ENCODE data around the gene PIGH. TPM values are rescaled to one million over a fixed set of nuclear protein-coding genes. Genes with fewer than 3 reads are reported as not detected.
"Not testable (repeated sequence)": the region's sequence is repeated elsewhere in the genome, so short reads cannot be mapped to it uniquely, and the experiment has no call there.

Gene PIGH
- total and polyA plus RNA-seq, 4 experiments from 2014 or later: 28.0 to 35.8 (median 31.9) TPM

DNA sequence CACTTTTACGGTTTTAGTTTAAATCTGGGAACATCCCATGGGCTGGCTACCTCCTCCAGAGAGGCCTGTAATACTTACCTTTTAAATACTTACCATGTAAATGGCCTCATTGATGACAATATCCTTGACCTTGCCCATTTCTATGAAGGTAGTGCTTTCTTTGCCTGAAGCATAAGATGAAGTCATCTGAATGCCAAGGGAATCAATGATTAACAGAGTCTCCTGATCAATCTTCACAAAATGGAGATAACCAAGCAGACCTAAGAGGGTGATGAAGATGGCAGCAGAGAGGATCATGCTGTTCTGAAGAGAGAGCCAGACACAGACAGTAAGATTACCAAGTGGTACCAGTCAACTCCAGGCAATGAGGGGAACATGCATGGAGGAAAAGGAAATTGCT lies 6.4 kb downstream of the PIGH start:
- H3K4me3 ChIP-seq (ENCODE audit: low read length in 2 of 2); H3K27ac Mint-ChIP-seq; H3K9me3 ChIP-seq (ENCODE audit: control insufficient read depth in 1 of 2, low read length in 2 of 2); H3K4me3 Mint-ChIP-seq; DNase-seq; POLR2A ChIA-PET (ENCODE audit: partially characterized antibody); H3K9me3 Mint-ChIP-seq; H3K4me1 ChIP-seq (ENCODE audit: insufficient read depth, low read length); intact Hi-C loops (cut with micrococcal nuclease); H3K27me3 ChIP-seq (ENCODE audit: insufficient read depth, low read length); H3K27ac ChIP-seq (ENCODE audit: low read depth, low read length); H3K27me3 Mint-ChIP-seq: not testable (repeated sequence)
- H3K36me3 ChIP-seq (ENCODE audit: insufficient read depth, low read length): peaks cover 17% of the 10 kb centered on the region
- Mint-ChIP-seq H3K36me3 (peaks cover 16 to 51% of the 10 kb centered on the region in 2 donors), H3K4me1 (peaks cover 13 to 34% (median 22%) of the 10 kb centered on the region in 4 donors)
- CTCF ChIA-PET (ENCODE audit: partially characterized antibody): interaction anchor here (1.0 kb wide), 1 partner anchor 25 kb away, joined by 3 read pairs; no protein-coding TSS in a partner anchor

DNA sequence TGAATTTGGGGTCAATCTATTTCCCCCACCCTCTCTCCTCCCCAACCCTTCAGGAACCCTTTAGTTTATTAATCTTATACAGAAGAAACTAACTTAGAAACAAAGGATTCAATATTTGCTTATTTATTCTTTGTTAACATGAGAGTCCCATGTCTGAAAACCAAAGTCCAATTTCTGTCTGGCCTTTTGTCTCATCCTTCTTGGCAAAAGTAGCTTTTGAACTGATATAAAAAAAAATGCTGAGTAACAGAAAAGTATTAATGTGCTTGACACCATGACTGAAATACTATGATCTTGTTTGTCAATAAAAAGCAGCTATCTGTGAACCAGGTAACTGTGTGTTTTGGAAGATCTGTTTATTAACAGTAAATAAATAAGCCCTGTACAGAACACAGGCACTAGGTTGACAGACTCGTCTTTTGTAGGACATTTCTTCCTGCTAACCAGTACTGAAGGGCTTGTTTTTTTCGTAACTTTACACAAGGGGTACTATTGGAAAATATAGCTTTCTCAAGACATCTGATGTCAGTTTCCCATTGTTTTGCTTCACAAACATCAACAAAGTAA lies 10.8 kb downstream of the PIGH start:
- H3K4me3 ChIP-seq (ENCODE audit: low read length in 2 of 2): no peak overlapping the region
- ChIA-PET CTCF (ENCODE audit: partially characterized antibody) (interaction anchor here (0.6 to 2.2 kb wide), 7 partner anchors 11 to 162 kb away, joined by 3 to 11 read pairs (median 4); partner anchors contain the start of gene PIGH), POLR2A (ENCODE audit: partially characterized antibody) (interaction anchor here (1.6 kb wide), 1 partner anchor 11 kb away, joined by 5 read pairs; the partner anchor contains the start of gene PIGH)
- no peaks in the 10 kb centered on the region for H3K27me3 ChIP-seq (ENCODE audit: insufficient read depth, low read length)
- peak overlapping the region in 1 of 7 donors; percentile 59 for H3K27ac Mint-ChIP-seq
- no peak overlapping the region for H3K27ac ChIP-seq (ENCODE audit: low read depth, low read length)
- H3K9me3 Mint-ChIP-seq: no peaks in the 10 kb centered on the region
- DNase-seq: no peak
- H3K27me3 Mint-ChIP-seq: no peaks in the 10 kb centered on the region
- H3K4me3 Mint-ChIP-seq: no peak overlapping the region
- no peaks in the 10 kb centered on the region for H3K9me3 ChIP-seq (ENCODE audit: control insufficient read depth in 1 of 2, low read length in 2 of 2)
- H3K4me1 ChIP-seq (ENCODE audit: insufficient read depth, low read length): no peaks in the 10 kb centered on the region
- H3K4me1 Mint-ChIP-seq: peaks cover 0 to 5% (median under 1%) of the 10 kb centered on the region in 4 donors
- H3K36me3 Mint-ChIP-seq: peaks cover 22 to 65% of the 10 kb centered on the region in 2 donors
- intact Hi-C loops (cut with micrococcal nuclease): no loop called here
- H3K36me3 ChIP-seq (ENCODE audit: insufficient read depth, low read length): peaks cover 34% of the 10 kb centered on the region

DNA sequence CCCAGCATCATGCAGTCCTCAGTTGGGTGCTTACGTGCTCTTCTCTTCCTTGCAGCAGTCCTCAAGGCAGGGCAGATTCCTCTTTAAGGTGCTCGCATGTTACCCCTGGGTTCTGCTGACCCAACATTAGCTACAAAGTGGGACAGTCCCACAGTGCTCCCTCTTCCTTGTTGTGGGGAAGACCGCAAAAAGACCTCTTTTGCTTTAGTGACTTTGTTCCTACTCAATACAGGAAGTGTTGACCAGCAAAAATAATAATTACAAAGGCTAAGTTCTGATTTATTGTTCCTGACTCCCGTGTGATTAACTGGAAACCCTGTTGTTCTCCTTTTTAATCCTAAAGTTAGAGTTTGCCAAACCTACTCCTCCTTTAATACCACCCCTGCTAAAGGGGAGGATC lies 13.7 kb downstream of the PIGH start:
- no peaks in the 10 kb centered on the region for H3K4me1 ChIP-seq (ENCODE audit: insufficient read depth, low read length)
- intact Hi-C loops (cut with micrococcal nuclease): no loop called here
- H3K27ac ChIP-seq (ENCODE audit: low read depth, low read length): no peak overlapping the region
- H3K36me3 ChIP-seq (ENCODE audit: insufficient read depth, low read length): peaks cover 31% of the 10 kb centered on the region
- H3K36me3 Mint-ChIP-seq: peaks cover 13 to 44% of the 10 kb centered on the region in 2 donors
- no peaks in the 10 kb centered on the region for H3K4me1 Mint-ChIP-seq
- peak overlapping the region in 1 of 7 donors; percentile 2 for H3K27ac Mint-ChIP-seq
- H3K27me3 Mint-ChIP-seq: no peaks in the 10 kb centered on the region
- ChIA-PET CTCF (ENCODE audit: partially characterized antibody) (interaction anchor here (0.9 to 9.0 kb wide), 7 partner anchors 9 to 235 kb away, joined by 3 to 139 read pairs (median 5); partner anchors contain the start of gene RDH12), POLR2A (ENCODE audit: partially characterized antibody) (no interaction called here)
- no peak overlapping the region for H3K4me3 ChIP-seq (ENCODE audit: low read length in 2 of 2)
- DNase-seq: no peak
- H3K4me3 Mint-ChIP-seq: no peak overlapping the region
- H3K27me3 ChIP-seq (ENCODE audit: insufficient read depth, low read length): no peaks in the 10 kb centered on the region
- H3K9me3 ChIP-seq (ENCODE audit: control insufficient read depth in 1 of 2, low read length in 2 of 2): no peaks in the 10 kb centered on the region
- H3K9me3 Mint-ChIP-seq: no peaks in the 10 kb centered on the region

DNA sequence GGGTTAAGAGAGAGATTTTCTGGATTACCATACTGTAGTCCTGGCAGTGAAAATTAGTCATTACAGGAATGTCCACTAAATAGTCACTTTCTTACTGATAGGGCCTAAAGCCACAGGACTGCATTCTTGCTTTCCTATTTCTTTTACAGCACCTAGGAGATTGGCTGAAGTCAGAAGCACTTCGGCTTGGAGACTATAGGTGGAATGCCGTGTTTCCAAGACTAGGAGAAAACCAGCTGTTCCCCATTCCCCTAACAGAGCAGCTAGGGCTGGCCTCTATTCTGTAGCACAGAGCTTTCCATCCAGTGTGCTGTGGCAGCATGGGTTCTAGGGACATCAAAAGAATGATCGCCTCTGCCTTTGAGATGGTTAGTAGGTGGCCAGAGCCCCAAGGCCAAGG lies 15.1 kb downstream of the PIGH start:
- Mint-ChIP-seq H3K27me3 (no peaks in the 10 kb centered on the region), H3K27ac (no peak overlapping the region), H3K4me3 (no peak overlapping the region), H3K4me1 (no peaks in the 10 kb centered on the region), H3K9me3 (no peaks in the 10 kb centered on the region), H3K36me3 (peaks cover 12 to 36% of the 10 kb centered on the region in 2 donors)
- no peak for DNase-seq
- ChIA-PET CTCF (ENCODE audit: partially characterized antibody) (interaction anchor here (0.7 to 9.0 kb wide), 15 partner anchors 13 to 209 kb away, joined by 3 to 139 read pairs (median 5); partner anchors contain the start of genes PIGH and RDH12), POLR2A (ENCODE audit: partially characterized antibody) (no interaction called here)
- H3K27ac ChIP-seq (ENCODE audit: low read depth, low read length): no peak overlapping the region
- intact Hi-C loops (cut with micrococcal nuclease): loop anchor here (1.0 kb wide), 3 partner anchors 33 to 119 kb away; no protein-coding TSS in a partner anchor
- no peak overlapping the region for H3K4me3 ChIP-seq (ENCODE audit: low read length in 2 of 2)
- H3K36me3 ChIP-seq (ENCODE audit: insufficient read depth, low read length): peaks cover 30% of the 10 kb centered on the region
- no peaks in the 10 kb centered on the region for H3K4me1 ChIP-seq (ENCODE audit: insufficient read depth, low read length)
- no peaks in the 10 kb centered on the region for H3K27me3 ChIP-seq (ENCODE audit: insufficient read depth, low read length)
- no peaks in the 10 kb centered on the region for H3K9me3 ChIP-seq (ENCODE audit: control insufficient read depth in 1 of 2, low read length in 2 of 2)

DNA sequence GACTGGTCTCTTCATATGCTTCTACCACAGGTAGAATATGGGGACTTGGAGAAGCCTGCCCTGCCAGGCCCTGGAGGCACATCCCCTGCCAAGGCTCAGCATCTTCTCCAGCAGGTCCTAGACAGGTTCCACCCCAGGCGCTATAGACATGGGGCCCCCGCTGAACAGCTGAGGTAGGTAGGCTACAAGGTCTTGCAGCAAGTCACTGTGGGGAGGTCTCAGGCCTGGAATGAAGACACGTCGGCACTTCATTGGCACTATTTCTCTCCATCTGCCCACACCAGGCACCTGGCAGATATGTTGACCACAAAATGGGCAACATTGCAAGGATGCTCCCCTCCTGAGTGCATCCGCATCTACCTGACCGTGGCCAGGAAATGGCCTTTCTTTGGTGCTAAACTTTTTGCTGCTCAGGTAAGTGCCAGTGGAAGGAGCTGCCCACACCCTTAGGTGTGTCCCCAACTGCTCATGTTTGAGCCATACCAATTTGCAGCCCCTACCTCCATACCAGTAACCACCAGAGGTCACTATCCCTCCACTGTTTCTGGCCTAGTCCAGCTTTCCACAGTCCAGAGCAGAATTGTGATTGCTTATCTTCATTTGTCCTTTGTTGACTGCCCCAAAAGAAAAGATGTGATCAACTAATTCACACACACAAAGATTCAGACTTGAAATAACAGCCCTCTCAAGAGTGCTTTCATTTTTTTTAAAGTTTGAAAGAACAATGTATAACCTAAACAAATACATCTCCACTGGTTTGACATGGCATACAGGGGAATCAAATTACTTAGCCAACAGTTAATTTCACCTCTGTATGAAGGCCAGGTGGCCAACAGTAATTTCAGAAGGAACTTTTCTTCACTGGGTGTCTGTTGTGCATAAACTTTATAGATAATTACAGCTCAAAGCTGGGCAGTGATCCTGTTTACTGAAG lies 16.1 kb downstream of the PIGH start:
- no peak overlapping the region for H3K4me3 Mint-ChIP-seq

DNA sequence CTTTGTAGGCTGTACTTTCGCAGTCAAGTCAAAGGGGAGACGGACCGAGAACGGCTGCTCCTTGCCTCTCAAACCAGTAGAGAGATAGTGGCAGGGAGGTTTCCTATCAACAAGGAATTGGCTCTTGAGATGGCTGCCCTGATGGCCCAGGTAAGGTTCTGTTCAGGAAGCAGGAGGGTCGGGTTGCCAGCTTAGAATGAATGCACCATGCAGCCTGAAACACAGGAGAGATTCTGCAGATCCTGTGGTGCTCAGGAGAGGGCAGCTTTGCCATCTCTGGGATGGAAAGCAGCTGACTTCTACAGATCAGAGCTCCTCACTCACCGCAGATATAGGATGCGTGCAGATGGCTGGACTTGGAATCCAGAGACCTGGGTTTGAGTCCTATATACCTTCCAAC lies 18.0 kb downstream of the PIGH start:
- peaks cover 10% of the 10 kb centered on the region for H3K36me3 ChIP-seq (ENCODE audit: insufficient read depth, low read length)
- H3K4me1 ChIP-seq (ENCODE audit: insufficient read depth, low read length): no peaks in the 10 kb centered on the region
- POLR2A ChIA-PET (ENCODE audit: partially characterized antibody): interaction anchor here (1.7 kb wide), 1 partner anchor 18 kb away, joined by 6 read pairs; the partner anchor contains the start of gene PIGH
- intact Hi-C loops (cut with micrococcal nuclease): no loop called here
- H3K9me3 ChIP-seq (ENCODE audit: control insufficient read depth in 1 of 2, low read length in 2 of 2): no peaks in the 10 kb centered on the region
- no peaks in the 10 kb centered on the region for H3K27me3 ChIP-seq (ENCODE audit: insufficient read depth, low read length)
- no peak overlapping the region for H3K4me3 ChIP-seq (ENCODE audit: low read length in 2 of 2)
- Mint-ChIP-seq H3K27me3 (no peaks in the 10 kb centered on the region), H3K4me1 (no peaks in the 10 kb centered on the region), H3K27ac (peak overlapping the region in 1 of 7 donors; percentile 25), H3K9me3 (no peaks in the 10 kb centered on the region), H3K36me3 (peaks cover 0 to 12% of the 10 kb centered on the region in 2 donors), H3K4me3 (no peak overlapping the region)
- DNase-seq: no peak
- no peak overlapping the region for H3K27ac ChIP-seq (ENCODE audit: low read depth, low read length)
- CTCF ChIA-PET (ENCODE audit: partially characterized antibody): interaction anchor here (0.7 to 9.0 kb wide), 12 partner anchors 9 to 155 kb away, joined by 3 to 139 read pairs (median 4); partner anchors contain the start of genes PIGH and RDH12

More for the DNA sequence above, 16.1 kb downstream of the PIGH start:
- CTCF ChIA-PET (ENCODE audit: partially characterized antibody): interaction anchor here (0.7 to 9.0 kb wide), 17 partner anchors 13 to 210 kb away, joined by 3 to 139 read pairs (median 4); partner anchors contain the start of genes PIGH and RDH12
- Mint-ChIP-seq H3K9me3 (no peaks in the 10 kb centered on the region), H3K27ac (no peak overlapping the region), H3K36me3 (peaks cover 10 to 28% of the 10 kb centered on the region in 2 donors), H3K27me3 (no peaks in the 10 kb centered on the region), H3K4me1 (no peaks in the 10 kb centered on the region)
- H3K4me1 ChIP-seq (ENCODE audit: insufficient read depth, low read length): no peaks in the 10 kb centered on the region
- H3K27me3 ChIP-seq (ENCODE audit: insufficient read depth, low read length): no peaks in the 10 kb centered on the region
- DNase-seq: peak in 4 of 5 donors; percentile 14 to 34 (median 30)
- H3K4me3 ChIP-seq (ENCODE audit: low read length in 2 of 2): no peak overlapping the region
- H3K9me3 ChIP-seq (ENCODE audit: control insufficient read depth in 1 of 2, low read length in 2 of 2): no peaks in the 10 kb centered on the region
- POLR2A ChIA-PET (ENCODE audit: partially characterized antibody): interaction anchor here (0.9 kb wide), 1 partner anchor 16 kb away, joined by 3 read pairs; the partner anchor contains the start of gene PIGH
- peaks cover 20% of the 10 kb centered on the region for H3K36me3 ChIP-seq (ENCODE audit: insufficient read depth, low read length)
- intact Hi-C loops (cut with micrococcal nuclease): loop anchor here (1.0 kb wide), 3 partner anchors 34 to 120 kb away; no protein-coding TSS in a partner anchor
- H3K27ac ChIP-seq (ENCODE audit: low read depth, low read length): no peak overlapping the region

Data from CD4-positive, alpha-beta memory T cell (primary cell).